CD8-positive, alpha-beta memory T cell (primary cell): ENCODE measurements around the gene UPK2. TPM values are rescaled to one million over a fixed set of nuclear protein-coding genes. Genes with fewer than 3 reads are reported as not detected.

ENCODE experiments used
- CTCF ChIA-PET: fragments of 350-600 bp; sonication (Branson Sonifier 250); formaldehyde crosslinking; loops from one replicate; lab custom pipeline; 2021; ENCODE audit warnings: antibody characterized with exemption; lab: Charles Lee
- POLR2A ChIA-PET: fragments of 350-600 bp; sonication (Branson Sonifier 250); formaldehyde crosslinking; loops from one replicate; lab custom pipeline; 2021; ENCODE audit warnings: antibody characterized with exemption; lab: Charles Lee
- DNase-seq, 5 donors: peaks; one replicate each; pipeline versions ENCODE4 v3.0.0 to v3.0.0-alpha.2; 2020 to 2022; ENCODE audit warnings: mixed read lengths in 1 of 5
- H3K27ac ChIP-seq: one replicate; pipeline ENCODE4 v1.7.0; 2013; ENCODE audit warnings: low read depth, mild to moderate bottlenecking, low read length, moderate library complexity
- H3K27me3 ChIP-seq: 2 replicates; pipeline ENCODE4 v1.7.0; 2013; ENCODE audit warnings: low read length, mild to moderate bottlenecking; ENCODE audit not compliant: insufficient read depth, poor library complexity, severe bottlenecking
- H3K36me3 ChIP-seq: 2 replicates; pipeline ENCODE4 v1.7.0; 2013; ENCODE audit warnings: mild to moderate bottlenecking, low read length, moderate library complexity; ENCODE audit not compliant: insufficient read depth
- H3K4me1 ChIP-seq: 2 replicates; pipeline ENCODE4 v1.7.0; 2013; ENCODE audit warnings: mild to moderate bottlenecking, low read length, moderate library complexity; ENCODE audit not compliant: insufficient read depth
- H3K4me3 ChIP-seq: 2 replicates; pipeline ENCODE4 v1.7.0; 2013; ENCODE audit warnings: mild to moderate bottlenecking, low read length
- H3K9me3 ChIP-seq: 2 replicates; pipeline ENCODE4 v1.7.0; 2013; ENCODE audit warnings: mild to moderate bottlenecking, low read length
- H3K27ac Mint-ChIP-seq, 8 donors: one replicate each; pipeline ENCODE4 v1.8.0; 2020 to 2021; ENCODE audit warnings: mixed read lengths in 8 of 8, mild to moderate bottlenecking in 6 of 8, inconsistent platforms in 3 of 8, moderate library complexity in 3 of 8
- H3K27me3 Mint-ChIP-seq, 2 donors: one replicate each; pipeline ENCODE4 v1.8.0; 2020 to 2021; ENCODE audit warnings: mixed read lengths in 2 of 2, mild to moderate bottlenecking in 1 of 2, moderate library complexity in 1 of 2
- H3K36me3 Mint-ChIP-seq, 3 donors: one replicate each; pipeline ENCODE4 v1.8.0; 2020 to 2021; ENCODE audit warnings: mixed read lengths in 3 of 3, inconsistent platforms in 1 of 3, mild to moderate bottlenecking in 1 of 3
- H3K4me1 Mint-ChIP-seq, 3 donors: one replicate each; pipeline ENCODE4 v1.8.0; 2020 to 2021; ENCODE audit warnings: mixed read lengths in 3 of 3, inconsistent platforms in 1 of 3, mild to moderate bottlenecking in 1 of 3
- H3K4me3 Mint-ChIP-seq, 7 donors: one replicate each; pipeline ENCODE4 v1.8.0; 2020 to 2021; ENCODE audit warnings: mixed read lengths in 7 of 7, mild to moderate bottlenecking in 6 of 7, moderate library complexity in 4 of 7, inconsistent platforms in 2 of 7
- H3K9me3 Mint-ChIP-seq, 5 donors: one replicate each; pipeline ENCODE4 v1.8.0; 2020 to 2022; ENCODE audit warnings: mixed read lengths in 5 of 5, mild to moderate bottlenecking in 3 of 5, moderate library complexity in 2 of 5, inconsistent platforms in 1 of 5
- polyA plus RNA-seq: library from polyadenylated mRNA; unstranded; fragments of 300-500 nt; fragmentation: Illumina TruSeq; gene quantifications from one replicate; pipeline ENCODE4 v1.2.3, GENCODE V29; 2021
- total RNA-seq, 2 experiments: library from RNA; stranded (reverse); gene quantifications; one replicate each; pipeline ENCODE4 v1.2.3, GENCODE V29; 2021

UPK2 gene
- total and polyA plus RNA-seq, 3 experiments from 2014 or later, result 0.22 TPM; not detected in 2

DNA sequence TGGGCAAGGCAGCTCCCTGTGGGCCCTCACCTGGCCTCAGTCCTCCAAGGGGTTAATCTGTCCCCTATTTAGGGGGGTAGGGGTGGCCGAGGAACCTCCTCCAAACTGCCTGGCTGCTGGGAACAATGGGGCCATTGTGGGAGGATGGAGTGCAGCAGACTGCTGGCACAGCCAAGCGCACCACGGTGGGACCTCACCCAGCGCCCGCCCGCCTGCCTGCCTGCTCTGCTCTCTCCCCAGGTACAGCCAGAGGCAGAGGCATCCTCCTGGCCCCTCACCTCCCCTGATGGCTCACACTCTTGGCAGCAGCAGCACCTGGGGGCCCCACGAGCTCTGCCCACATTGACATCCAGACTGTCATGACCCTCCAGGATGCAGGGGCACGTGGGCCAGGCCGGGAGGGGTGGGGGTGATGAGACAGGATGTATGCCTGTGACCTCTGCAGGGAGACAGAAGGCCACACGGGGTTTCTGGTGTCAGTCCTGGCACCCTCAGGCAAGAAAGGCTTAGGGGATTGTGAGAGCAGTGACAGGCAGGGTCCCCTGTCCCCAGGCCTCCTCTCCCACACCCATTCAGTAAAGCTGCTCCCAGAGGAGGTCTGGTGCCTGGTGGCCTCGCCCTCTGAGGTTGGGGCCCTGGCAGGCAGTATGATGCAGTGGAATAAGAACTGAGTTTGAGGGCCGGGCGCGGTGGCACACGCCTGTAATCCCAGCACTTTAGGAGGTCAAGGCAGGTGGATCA, 41.8 kb upstream of the UPK2 start:
- CTCF ChIA-PET, result interaction anchor here (0.7 to 6.5 kb wide), 7 partner anchors 15 to 225 kb away, joined by 3 to 40 read pairs (median 3); partner anchors contain the start of gene DDX6
- H3K9me3 Mint-ChIP-seq, result no peaks in the 10 kb centered on the region
- POLR2A ChIA-PET, result interaction anchor here (0.6 to 10.7 kb wide), 7 partner anchors 13 to 124 kb away, joined by 4 to 203 read pairs (median 4); partner anchors contain the start of genes BCL9L and DDX6
- peak overlapping the region; percentile 78 for H3K4me3 ChIP-seq
- peak; percentile 78 to 93 (median 90) for DNase-seq
- H3K27me3 Mint-ChIP-seq, result peaks cover 0 to 3% of the 10 kb centered on the region in 2 donors
- peak overlapping the region; percentile 80 to 100 (median 92) for H3K4me3 Mint-ChIP-seq
- no peaks in the 10 kb centered on the region for H3K27me3 ChIP-seq
- H3K36me3 Mint-ChIP-seq, result peaks cover 6 to 40% (median 12%) of the 10 kb centered on the region in 3 donors
- peaks cover 82 to 95% (median 83%) of the 10 kb centered on the region in 3 donors for H3K4me1 Mint-ChIP-seq
- peaks cover 7% of the 10 kb centered on the region for H3K36me3 ChIP-seq
- H3K4me1 ChIP-seq, result peaks cover 92% of the 10 kb centered on the region
- no peaks in the 10 kb centered on the region for H3K9me3 ChIP-seq
- peak overlapping the region; percentile 85 for H3K27ac ChIP-seq
- peak overlapping the region; percentile 98 to 100 (median 100) for H3K27ac Mint-ChIP-seq

DNA sequence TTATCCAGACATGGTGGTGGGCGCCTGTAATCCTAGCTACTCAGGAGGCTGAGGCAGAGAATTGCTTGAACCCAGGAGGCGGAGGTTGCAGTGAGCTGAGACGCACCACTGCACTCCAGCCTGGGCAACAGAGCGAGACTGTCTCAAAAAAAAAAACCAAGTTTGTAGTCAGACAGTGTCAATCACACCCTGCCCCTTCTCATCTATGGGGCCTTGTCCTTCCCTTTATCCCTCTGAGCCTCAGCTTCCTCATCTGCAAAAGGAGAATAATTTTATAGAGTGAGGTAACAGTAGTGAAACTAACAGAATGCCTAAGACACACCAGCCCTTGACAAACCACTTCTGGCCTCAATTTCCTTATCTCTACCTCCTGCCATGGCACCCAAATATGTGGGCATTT, 41.1 kb upstream of the UPK2 start:
- H3K4me3 ChIP-seq, result peak overlapping the region; percentile 78
- H3K36me3 Mint-ChIP-seq, result peaks cover 9 to 40% (median 13%) of the 10 kb centered on the region in 3 donors
- CTCF ChIA-PET, result interaction anchor here (0.8 to 6.5 kb wide), 4 partner anchors 16 to 226 kb away, joined by 3 to 40 read pairs (median 10); partner anchors contain the start of gene DDX6

DNA sequence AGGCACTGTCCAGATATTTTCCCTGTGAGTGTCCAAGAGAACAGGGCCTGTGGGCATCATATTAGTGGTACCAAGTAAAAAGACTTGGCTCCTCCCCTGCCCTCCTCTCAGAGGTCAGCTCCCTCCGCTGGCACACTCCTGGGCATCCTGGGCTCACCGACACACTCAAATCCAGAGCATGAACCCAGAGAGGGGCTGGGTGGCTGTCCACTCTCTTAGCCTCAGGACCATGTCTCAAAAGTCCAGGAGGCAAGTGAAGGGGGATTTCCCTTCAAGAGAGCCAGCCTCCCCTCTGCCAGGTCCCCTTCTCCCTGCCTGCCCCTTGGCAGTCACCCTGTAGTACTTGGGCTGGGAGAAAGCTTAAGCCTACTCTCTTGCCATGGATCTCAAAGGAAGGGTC, 40.7 kb upstream of the UPK2 start:
- DNase-seq, result no peak
- Mint-ChIP-seq H3K4me3 (peak overlapping the region; percentile 83 to 100 (median 92)), H3K9me3 (no peaks in the 10 kb centered on the region), H3K27ac (peak overlapping the region; percentile 98 to 100 (median 100)), H3K27me3 (peaks cover 0 to 6% of the 10 kb centered on the region in 2 donors), H3K36me3 (peaks cover 9 to 43% (median 13%) of the 10 kb centered on the region in 3 donors), H3K4me1 (peaks cover 89 to 99% (median 94%) of the 10 kb centered on the region in 3 donors)
- POLR2A ChIA-PET, result interaction anchor here (5.7 to 10.7 kb wide), 2 partner anchors 12 to 125 kb away, joined by 63 to 203 read pairs; partner anchors contain the start of genes BCL9L and DDX6
- H3K27me3 ChIP-seq, result no peaks in the 10 kb centered on the region
- CTCF ChIA-PET, result interaction anchor here (0.8 to 6.5 kb wide), 3 partner anchors 42 to 226 kb away, joined by 3 to 40 read pairs (median 17); partner anchors contain the start of gene DDX6
- H3K4me1 ChIP-seq, result peaks cover 93% of the 10 kb centered on the region
- peaks cover 8% of the 10 kb centered on the region for H3K36me3 ChIP-seq
- H3K4me3 ChIP-seq, result peak overlapping the region; percentile 24
- peak overlapping the region; percentile 85 for H3K27ac ChIP-seq
- no peaks in the 10 kb centered on the region for H3K9me3 ChIP-seq

More for the DNA sequence above, 41.1 kb upstream of the UPK2 start:
- no peaks in the 10 kb centered on the region for H3K9me3 Mint-ChIP-seq
- H3K4me1 Mint-ChIP-seq, result peaks cover 85 to 95% (median 90%) of the 10 kb centered on the region in 3 donors
- H3K27me3 Mint-ChIP-seq, result peaks cover 0 to 6% of the 10 kb centered on the region in 2 donors
- H3K9me3 ChIP-seq, result no peaks in the 10 kb centered on the region
- H3K4me3 Mint-ChIP-seq, result peak overlapping the region; percentile 80 to 100 (median 92)
- H3K27me3 ChIP-seq, result no peaks in the 10 kb centered on the region
- peaks cover 7% of the 10 kb centered on the region for H3K36me3 ChIP-seq
- POLR2A ChIA-PET, result interaction anchor here (0.6 to 10.7 kb wide), 4 partner anchors 12 to 125 kb away, joined by 4 to 203 read pairs (median 35); partner anchors contain the start of genes BCL9L and DDX6
- DNase-seq, result peak in 2 of 5 donors; percentile 32 to 42
- H3K27ac ChIP-seq, result peak overlapping the region; percentile 85
- peaks cover 92% of the 10 kb centered on the region for H3K4me1 ChIP-seq
- peak overlapping the region; percentile 98 to 100 (median 100) for H3K27ac Mint-ChIP-seq

DNA sequence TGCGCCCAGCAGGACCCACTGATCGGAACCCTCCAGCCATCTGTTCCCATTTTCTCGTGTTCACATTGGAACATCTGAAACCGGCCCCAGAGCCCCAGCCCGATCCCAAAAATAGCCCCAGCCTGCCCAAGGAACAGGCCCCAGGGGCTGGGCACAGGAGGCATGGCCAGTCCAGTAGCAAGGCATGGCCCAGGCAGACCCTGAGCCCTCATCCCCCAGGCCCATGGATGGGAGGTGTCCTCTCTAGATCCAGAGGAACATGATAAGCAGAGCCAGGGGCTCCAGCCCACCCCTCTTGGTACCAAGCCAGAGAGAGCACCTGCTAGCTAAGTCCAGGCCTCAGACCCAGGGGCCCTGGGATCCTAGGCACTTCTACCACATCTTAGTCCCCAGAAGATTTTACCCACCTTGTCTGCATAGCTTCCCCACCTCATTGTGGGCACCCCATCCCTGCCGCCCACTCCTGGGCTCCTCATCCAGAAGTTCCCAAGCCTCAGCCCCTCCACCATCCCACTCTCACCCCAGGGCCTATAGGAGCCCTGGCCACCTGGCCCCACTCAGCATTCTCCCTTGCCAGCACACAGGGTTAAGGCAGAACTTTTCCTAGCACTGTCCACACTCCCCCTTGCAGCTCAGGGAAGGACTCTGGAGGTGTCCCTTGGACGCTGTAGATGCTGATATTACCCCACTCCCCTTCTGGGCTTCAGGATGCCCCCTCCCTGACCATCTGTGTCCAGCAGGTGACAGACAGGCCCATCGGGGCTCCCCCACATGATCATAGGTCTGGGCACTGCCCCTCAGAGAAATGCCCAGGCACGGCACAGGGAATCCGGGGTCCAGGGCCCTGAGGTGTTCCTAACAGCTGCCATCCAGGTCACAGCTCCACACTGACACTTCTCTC, 39.9 kb upstream of the UPK2 start:
- H3K4me1 Mint-ChIP-seq, result peaks cover 92 to 99% (median 97%) of the 10 kb centered on the region in 3 donors
- Histone ChIP-seq H3K4me1 (peaks cover 95% of the 10 kb centered on the region), H3K36me3 (peaks cover 12% of the 10 kb centered on the region), H3K27ac (peak overlapping the region; percentile 85), H3K27me3 (no peaks in the 10 kb centered on the region), H3K9me3 (no peaks in the 10 kb centered on the region), H3K4me3 (no peak overlapping the region)
- ChIA-PET POLR2A (interaction anchor here (0.6 to 10.7 kb wide), 2 partner anchors 11 to 123 kb away, joined by 3 to 203 read pairs; partner anchors contain the start of gene BCL9L), CTCF (interaction anchor here (1.9 to 6.5 kb wide), 2 partner anchors 125 to 226 kb away, joined by 6 to 40 read pairs; partner anchors contain the start of gene DDX6)
- H3K36me3 Mint-ChIP-seq, result peaks cover 9 to 48% (median 16%) of the 10 kb centered on the region in 3 donors
- H3K27me3 Mint-ChIP-seq, result peaks cover 0 to 6% of the 10 kb centered on the region in 2 donors
- peak overlapping the region; percentile 83 to 100 (median 92) for H3K4me3 Mint-ChIP-seq
- H3K27ac Mint-ChIP-seq, result peak overlapping the region; percentile 98 to 100 (median 100)
- peak in 1 of 5 donors; percentile 47 for DNase-seq
- no peaks in the 10 kb centered on the region for H3K9me3 Mint-ChIP-seq

DNA sequence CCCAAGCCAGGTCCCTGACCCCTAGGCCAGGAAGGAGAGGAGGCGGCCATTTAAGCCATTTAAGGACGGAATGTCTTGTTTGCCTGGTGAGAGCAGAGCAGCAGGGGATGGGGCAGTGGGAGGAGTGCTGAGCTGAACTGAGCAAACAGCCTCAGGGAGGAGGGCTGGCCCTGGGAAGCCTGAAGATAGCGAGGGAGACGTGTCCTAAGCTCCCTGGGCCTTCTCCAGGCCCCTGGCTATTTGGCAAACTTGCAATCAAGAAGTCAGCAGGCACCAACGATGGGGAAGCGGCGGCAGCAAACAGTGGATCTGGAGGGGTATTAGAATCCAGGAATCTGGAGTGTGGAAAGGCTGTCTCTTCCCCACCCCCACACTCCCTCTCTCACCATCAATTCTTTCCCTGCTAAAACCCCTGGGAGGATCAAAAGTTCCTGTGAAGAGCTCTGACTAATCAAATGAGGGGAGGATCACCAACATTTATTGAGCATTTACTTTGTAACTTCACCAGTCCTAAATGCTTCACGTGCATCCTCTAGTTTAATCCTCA, 39.2 kb upstream of the UPK2 start:
- H3K4me3 ChIP-seq, result peak overlapping the region; percentile 54
- ChIA-PET CTCF (interaction anchor here (1.9 to 6.5 kb wide), 2 partner anchors 126 to 227 kb away, joined by 6 to 40 read pairs; partner anchors contain the start of gene DDX6), POLR2A (interaction anchor here (0.6 to 10.7 kb wide), 3 partner anchors 9 to 124 kb away, joined by 3 to 203 read pairs (median 3); partner anchors contain the start of gene BCL9L)
- H3K36me3 ChIP-seq, result peaks cover 12% of the 10 kb centered on the region
- peak overlapping the region; percentile 89 to 100 (median 96) for H3K4me3 Mint-ChIP-seq
- peak overlapping the region; percentile 85 for H3K27ac ChIP-seq
- peak overlapping the region; percentile 98 to 100 (median 100) for H3K27ac Mint-ChIP-seq
- peaks cover 0 to 6% of the 10 kb centered on the region in 2 donors for H3K27me3 Mint-ChIP-seq
- H3K9me3 ChIP-seq, result no peaks in the 10 kb centered on the region
- no peak for DNase-seq
- H3K9me3 Mint-ChIP-seq, result no peaks in the 10 kb centered on the region
- H3K4me1 Mint-ChIP-seq, result peaks cover 89 to 98% (median 94%) of the 10 kb centered on the region in 3 donors
- peaks cover 9 to 49% (median 18%) of the 10 kb centered on the region in 3 donors for H3K36me3 Mint-ChIP-seq
- H3K4me1 ChIP-seq, result peaks cover 95% of the 10 kb centered on the region
- H3K27me3 ChIP-seq, result no peaks in the 10 kb centered on the region

DNA sequence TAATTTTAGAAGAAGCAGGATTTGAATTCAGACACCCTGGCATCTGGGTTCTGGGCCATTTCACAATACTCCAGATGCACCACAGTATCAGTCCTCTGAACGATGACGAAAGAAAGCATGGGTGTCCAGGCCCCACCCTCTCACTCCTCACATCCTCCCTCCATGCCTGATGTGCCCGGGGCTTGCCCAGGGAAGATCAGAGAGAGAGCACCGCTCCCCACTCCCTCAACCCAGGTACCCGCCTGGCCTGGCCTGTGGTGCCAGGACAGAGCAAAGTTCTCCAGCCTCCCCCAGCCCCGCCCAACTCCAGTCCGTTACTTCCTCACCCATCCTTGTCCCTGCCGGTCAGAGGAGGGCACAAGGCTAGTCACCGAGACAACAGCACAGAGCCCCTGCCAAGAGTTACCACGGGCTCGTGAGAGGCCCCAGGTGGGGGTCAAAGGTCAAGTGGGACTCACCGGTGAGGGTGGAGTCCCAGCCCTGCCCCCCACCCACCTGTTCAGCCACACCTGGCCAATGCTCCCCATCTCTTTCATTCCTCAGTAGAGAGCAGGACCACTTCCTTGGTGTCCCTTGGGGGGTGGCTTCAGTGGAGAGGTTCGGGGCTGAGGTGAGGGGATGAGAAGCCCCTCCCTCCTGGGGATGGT, 38.5 kb upstream of the UPK2 start:
- Histone ChIP-seq H3K4me1 (peaks cover 91% of the 10 kb centered on the region), H3K9me3 (no peaks in the 10 kb centered on the region), H3K36me3 (peaks cover 12% of the 10 kb centered on the region), H3K27me3 (no peaks in the 10 kb centered on the region), H3K4me3 (peak overlapping the region; percentile 54), H3K27ac (peak overlapping the region; percentile 85)
- ChIA-PET POLR2A (interaction anchor here (1.2 to 10.7 kb wide), 2 partner anchors 9 to 10 kb away, joined by 3 to 203 read pairs; partner anchors contain the start of gene BCL9L), CTCF (interaction anchor here (1.9 kb wide), 1 partner anchor 228 kb away, joined by 6 read pairs; no protein-coding TSS in a partner anchor)
- H3K36me3 Mint-ChIP-seq, result peaks cover 9 to 48% (median 18%) of the 10 kb centered on the region in 3 donors
- peaks cover 0 to 6% of the 10 kb centered on the region in 2 donors for H3K27me3 Mint-ChIP-seq
- peak in 4 of 5 donors; percentile 64 to 72 (median 69) for DNase-seq
- H3K4me3 Mint-ChIP-seq, result peak overlapping the region; percentile 89 to 100 (median 96)
- no peaks in the 10 kb centered on the region for H3K9me3 Mint-ChIP-seq
- H3K4me1 Mint-ChIP-seq, result peaks cover 83 to 91% (median 87%) of the 10 kb centered on the region in 3 donors
- H3K27ac Mint-ChIP-seq, result peak overlapping the region; percentile 98 to 100 (median 100)
